BE2C (cell line): ENCODE data around the gene CD3E. TPM values are rescaled to one million over a fixed set of nuclear protein-coding genes. Genes with fewer than 3 reads are reported as not detected.

Experiments
- DNase-seq: peaks from one replicate; pipeline ENCODE4 v3.0.0-alpha.2; 2020
- H3K27me3 ChIP-seq: fragments of 250-450 bp; sonication (Bioruptor Pico); 2 replicates; pipeline ENCODE4 v1.5.1; 2020; ENCODE audit warnings: mild to moderate bottlenecking
- H3K36me3 ChIP-seq: fragments of 250-450 bp; sonication (Bioruptor Pico); 2 replicates; pipeline ENCODE4 v1.5.1; 2020; ENCODE audit warnings: mild to moderate bottlenecking
- H3K4me1 ChIP-seq: fragments of 250-450 bp; sonication (Bioruptor Pico); 2 replicates; pipeline ENCODE4 v1.5.1; 2020
- H3K4me3 ChIP-seq: 2 replicates; pipeline ENCODE4 v1.5.1; 2011; ENCODE audit warnings: low read depth, low read length
- H3K9me3 ChIP-seq: fragments of 250-450 bp; sonication (Bioruptor Pico); 2 replicates; pipeline ENCODE4 v1.5.1; 2020
- CTCF ChIP-seq: IDR thresholded peaks from 2 replicates; pipeline ENCODE4 v1.5.1; 2012; ENCODE audit warnings: mild to moderate bottlenecking, low read depth, low read length
- polyA plus RNA-seq: library from polyadenylated mRNA; unstranded; fragments of >200 nt; gene quantifications from one replicate; pipeline ENCODE4 v1.2.1, GENCODE V29; 2012; ENCODE audit warnings: low read depth, missing spikeins; ENCODE audit not compliant: insufficient read length, insufficient read depth

The CD3E gene
- polyA plus RNA-seq = 1.6 TPM

- no peak for DNase-seq
- Histone ChIP-seq H3K4me1 (0 out of 2 replicates have a peak, but pooled peaks cover 7% of the 10 kb centered on the region), H3K36me3 (no peaks in the 10 kb centered on the region), H3K4me3 (no peak within 1 kb of the TSS), H3K9me3 (no peaks in the 10 kb centered on the region), H3K27me3 (peaks cover 3% of the 10 kb centered on the region; the same call in 1 of the 2 replicates)
- no peak for TF ChIP-seq CTCF
These were observed at the start of gene CD3E for GRCh38 chr11:118304568-118305248. Gene CD3E, plus strand, starts transcription at chr11:118304730. Its CDS starts 223 bp downstream, at chr11:118304953.

GRCh38 chr11:118258410-118258809 is 46.1 kb upstream of the CD3E start:
- peak; percentile 42 for TF ChIP-seq CTCF
- no peak for DNase-seq
- Histone ChIP-seq H3K9me3 (no peaks in the 10 kb centered on the region; the same call in 1 of the 2 replicates), H3K4me1 (no peaks in the 10 kb centered on the region), H3K4me3 (no peak overlapping the region), H3K36me3 (no peaks in the 10 kb centered on the region), H3K27me3 (peaks cover 66% of the 10 kb centered on the region)

GRCh38 chr11:118259138-118259537 is 45.4 kb upstream of the CD3E start:
- TF ChIP-seq CTCF = no peak
- no peak overlapping the region for H3K4me3 ChIP-seq
- no peaks in the 10 kb centered on the region for H3K36me3 ChIP-seq
- peaks cover 69% of the 10 kb centered on the region for H3K27me3 ChIP-seq
- no peaks in the 10 kb centered on the region; the same call in 1 of the 2 replicates for H3K9me3 ChIP-seq
- no peak for DNase-seq
- no peaks in the 10 kb centered on the region for H3K4me1 ChIP-seq

- H3K27me3 ChIP-seq = peaks cover 69% of the 10 kb centered on the region
- H3K4me3 ChIP-seq = no peak overlapping the region
- no peaks in the 10 kb centered on the region for H3K36me3 ChIP-seq
These were observed 44.2 kb upstream of the CD3E start for GRCh38 chr11:118260353-118260752.

GRCh38 chr11:118263112-118263511 is 41.4 kb upstream of the CD3E start:
- H3K4me3 ChIP-seq = no peak overlapping the region
- no peak for TF ChIP-seq CTCF
- DNase-seq = no peak
- H3K9me3 ChIP-seq = no peaks in the 10 kb centered on the region; the same call in 1 of the 2 replicates
- H3K36me3 ChIP-seq = no peaks in the 10 kb centered on the region
- H3K27me3 ChIP-seq = peaks cover 66% of the 10 kb centered on the region
- H3K4me1 ChIP-seq = no peaks in the 10 kb centered on the region

More at GRCh38 chr11:118260353-118260752, 44.2 kb upstream of the CD3E start:
- no peaks in the 10 kb centered on the region; the same call in 1 of the 2 replicates for H3K9me3 ChIP-seq
- no peak for TF ChIP-seq CTCF
- no peak for DNase-seq
- no peaks in the 10 kb centered on the region for H3K4me1 ChIP-seq

GRCh38 chr11:118263695-118264568 is 40.6 kb upstream of the CD3E start, which contains the start of gene MPZL2:
Gene MPZL2, minus strand, starts transcription at chr11:118264297. Its CDS starts 144 bp downstream, at chr11:118264153.
- H3K4me3 ChIP-seq = no peak within 1 kb of the TSS
- H3K9me3 ChIP-seq = no peaks in the 10 kb centered on the region; the same call in 1 of the 2 replicates
- DNase-seq = no peak
- H3K36me3 ChIP-seq = no peaks in the 10 kb centered on the region
- no peaks in the 10 kb centered on the region for H3K4me1 ChIP-seq
- peaks cover 73% of the 10 kb centered on the region for H3K27me3 ChIP-seq
- TF ChIP-seq CTCF = no peak
